Islet precursor cell (in vitro differentiated cells): ENCODE data around the gene MRPL2.
A peak's percentile ranks its signal among the peaks of the same experiment; 100 is the strongest.

Source experiments
- DNase-seq: peaks from one replicate; pipeline ENCODE4 v3.0.0-alpha.2; 2018

Gene MRPL2

GRCh38 chr6:43059168-43060033 lies at the start of gene MRPL2, which contains the start of gene KLC4:
Gene MRPL2 (minus strand): TSS chr6:43059434. CDS start chr6:43059381, 53 bp downstream.
Gene KLC4 (plus strand): TSS chr6:43059631. CDS start chr6:43061336, 1,705 bp downstream.
- peak; percentile 99 for DNase-seq

DNA sequence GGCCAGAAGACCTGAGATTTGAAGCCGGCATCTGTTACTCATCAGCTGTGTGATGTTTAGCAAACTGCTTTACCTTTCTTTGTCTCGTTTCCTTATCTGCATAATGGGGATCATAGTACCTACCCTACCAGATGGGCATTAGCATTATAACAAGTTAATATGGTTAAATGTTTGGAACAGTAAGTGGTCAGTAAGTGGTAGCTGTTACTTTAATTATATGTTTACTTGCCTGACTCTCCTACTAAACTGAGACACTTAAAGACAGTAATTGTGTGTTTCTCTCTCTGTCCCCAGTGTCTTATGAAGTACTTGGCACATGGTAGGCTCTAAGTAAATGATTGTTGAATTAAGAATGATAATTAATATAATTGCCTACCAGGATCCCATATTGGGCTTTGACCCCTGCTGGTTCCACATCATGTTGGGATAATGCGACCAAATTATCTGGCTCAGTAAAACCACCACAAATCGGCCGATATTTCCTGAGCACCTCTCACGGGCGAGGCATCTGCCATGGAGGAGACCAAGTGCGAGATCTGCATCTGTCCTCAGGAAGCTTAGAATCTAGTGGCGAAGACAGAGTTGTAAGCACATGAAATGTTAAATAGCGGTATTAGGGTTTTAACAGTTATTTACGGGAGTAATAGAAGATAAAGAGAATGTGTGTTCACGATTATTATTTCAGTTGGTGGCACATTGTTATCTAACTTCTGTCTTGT lies 48.3 kb upstream of the MRPL2 start:
- no peak for DNase-seq

DNA sequence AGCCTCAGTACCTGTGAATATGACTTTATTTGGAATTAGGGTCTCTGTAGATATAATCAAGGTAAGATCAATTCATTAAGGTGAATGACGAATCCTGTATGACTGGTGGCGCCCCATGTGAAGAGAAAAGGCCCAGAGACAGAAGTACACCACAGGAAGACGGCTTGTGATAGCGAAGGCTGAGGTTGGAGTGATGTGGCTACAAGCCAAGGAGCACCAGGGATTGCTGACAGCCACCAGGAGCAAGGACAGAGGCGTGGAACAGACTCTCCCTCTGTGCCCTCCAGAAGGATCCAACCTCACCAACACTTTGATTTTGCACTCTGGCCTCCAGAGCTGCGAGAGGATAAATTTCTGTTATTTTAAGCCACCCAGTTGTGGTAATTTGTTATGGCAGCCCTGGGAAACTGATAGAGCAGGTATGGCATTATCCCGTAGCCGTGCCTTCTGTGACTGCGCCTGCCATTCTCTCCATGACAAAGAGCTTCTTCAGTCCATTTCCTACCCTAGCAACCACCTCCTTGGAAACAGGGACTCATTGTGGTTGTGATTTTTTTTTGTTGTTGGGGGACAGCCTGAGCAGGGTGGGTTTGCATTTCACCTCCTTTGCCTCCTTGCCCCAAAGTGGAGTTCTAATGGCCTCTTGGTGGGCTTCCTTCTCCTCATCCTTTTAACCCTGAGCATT lies 46.4 kb upstream of the MRPL2 start:
- no peak for DNase-seq

DNA sequence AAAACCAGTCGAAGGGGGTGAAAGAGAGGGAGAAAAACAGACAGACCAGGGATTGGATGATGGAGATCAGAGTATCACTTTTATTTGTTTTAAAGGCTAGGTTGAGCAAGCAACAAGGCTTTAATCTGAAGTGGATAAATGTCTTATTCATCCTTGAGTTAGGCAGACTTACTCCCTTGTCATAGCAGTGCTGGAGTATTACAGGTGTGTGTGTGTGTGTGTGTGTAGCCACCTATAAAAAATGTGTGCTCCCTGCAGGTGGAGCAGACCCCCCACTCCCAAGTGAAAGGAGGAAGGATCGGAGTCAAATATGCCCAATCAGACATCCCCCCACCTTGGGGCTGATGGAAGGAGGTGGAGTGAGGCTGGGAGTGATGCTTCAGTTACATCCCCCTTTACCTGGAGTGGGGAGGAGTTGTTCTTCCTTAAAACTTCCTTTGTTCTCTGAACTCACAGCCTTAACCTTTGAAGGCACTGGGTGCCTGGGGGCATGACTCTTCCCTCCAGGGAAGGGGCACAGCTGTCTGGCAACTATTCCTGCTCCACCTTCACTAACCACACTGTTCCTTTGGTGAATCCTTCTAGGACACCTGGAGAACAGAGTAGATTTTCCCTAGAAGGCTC lies 44.1 kb upstream of the MRPL2 start:
- peak; percentile 92 for DNase-seq

DNA sequence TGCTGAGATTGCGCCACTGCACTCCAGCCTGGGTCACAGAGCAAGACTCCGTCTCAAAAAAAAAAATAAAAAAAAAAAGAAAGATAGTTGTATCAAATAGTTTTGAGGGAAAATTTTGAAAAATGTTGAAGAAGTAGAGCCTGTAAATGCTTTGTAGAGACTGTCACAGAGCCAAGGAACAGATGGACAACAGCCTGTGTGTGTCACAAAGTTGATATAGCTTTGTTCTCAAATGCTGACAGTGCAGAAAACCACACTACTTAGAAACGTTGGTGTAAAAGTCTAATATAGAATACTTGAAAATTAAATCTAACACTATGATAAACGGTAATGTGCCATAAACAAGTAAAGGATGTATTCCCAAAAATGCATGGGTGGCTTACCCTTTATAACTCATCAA lies 42.3 kb upstream of the MRPL2 start:
- no peak for DNase-seq

DNA sequence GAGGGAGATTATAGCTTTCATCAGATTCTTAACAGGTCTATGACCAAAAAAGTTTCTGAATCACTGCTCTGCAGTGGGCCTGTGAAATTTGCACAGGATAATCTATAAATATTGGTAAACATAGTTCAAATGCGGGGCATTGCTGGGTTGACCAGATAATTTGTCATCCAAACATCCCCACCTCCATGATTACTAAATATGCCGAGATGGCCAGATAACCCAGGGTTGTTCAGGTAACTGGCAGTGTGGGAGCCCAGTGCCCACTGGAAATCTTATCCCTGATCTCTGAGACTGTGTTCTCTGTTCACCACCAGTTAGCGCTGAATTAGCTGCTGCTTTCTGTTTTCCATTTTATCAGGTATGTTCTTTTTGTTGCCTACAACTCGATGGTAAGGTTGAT lies 38.3 kb upstream of the MRPL2 start:
- DNase-seq: no peak

- DNase-seq: no peak
Observed at GRCh38 chr6:43097098-43097489, 37.9 kb upstream of the MRPL2 start.

DNA sequence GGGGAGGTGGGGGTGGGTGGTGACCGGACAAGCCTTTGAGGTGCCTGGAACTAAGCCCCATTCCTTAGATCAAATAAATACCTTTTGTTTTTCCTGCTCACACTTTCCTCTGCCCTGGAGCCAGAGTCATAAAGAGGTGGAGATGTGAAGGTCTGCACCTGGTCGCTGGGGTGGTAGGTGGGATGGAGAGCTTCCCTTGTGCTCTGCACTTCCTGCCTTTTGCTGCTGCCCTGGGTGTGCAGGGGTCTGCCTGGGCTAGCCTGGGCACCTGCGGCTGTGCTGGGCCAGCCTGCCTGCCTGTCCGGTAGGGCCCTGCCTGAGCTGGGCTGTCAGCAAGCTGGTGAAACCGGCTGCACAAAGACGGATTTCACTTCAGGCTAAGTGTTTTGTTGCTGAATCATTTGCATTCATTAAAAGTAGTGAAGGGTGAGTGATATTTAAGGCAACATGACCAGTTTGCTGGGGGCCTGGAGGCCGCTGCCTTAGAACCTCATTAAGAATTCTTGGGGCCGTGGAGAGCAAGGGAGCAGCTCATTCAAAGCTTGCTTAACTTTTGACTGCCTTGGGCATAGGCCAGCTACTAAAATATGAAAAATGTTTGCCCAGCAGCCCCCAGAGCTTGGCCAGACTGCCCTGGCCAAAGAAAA lies 37.3 kb upstream of the MRPL2 start:
- peak; percentile 97 for DNase-seq

- no peak for DNase-seq
Observed at GRCh38 chr6:43095939-43096338, 36.7 kb upstream of the MRPL2 start.

DNA sequence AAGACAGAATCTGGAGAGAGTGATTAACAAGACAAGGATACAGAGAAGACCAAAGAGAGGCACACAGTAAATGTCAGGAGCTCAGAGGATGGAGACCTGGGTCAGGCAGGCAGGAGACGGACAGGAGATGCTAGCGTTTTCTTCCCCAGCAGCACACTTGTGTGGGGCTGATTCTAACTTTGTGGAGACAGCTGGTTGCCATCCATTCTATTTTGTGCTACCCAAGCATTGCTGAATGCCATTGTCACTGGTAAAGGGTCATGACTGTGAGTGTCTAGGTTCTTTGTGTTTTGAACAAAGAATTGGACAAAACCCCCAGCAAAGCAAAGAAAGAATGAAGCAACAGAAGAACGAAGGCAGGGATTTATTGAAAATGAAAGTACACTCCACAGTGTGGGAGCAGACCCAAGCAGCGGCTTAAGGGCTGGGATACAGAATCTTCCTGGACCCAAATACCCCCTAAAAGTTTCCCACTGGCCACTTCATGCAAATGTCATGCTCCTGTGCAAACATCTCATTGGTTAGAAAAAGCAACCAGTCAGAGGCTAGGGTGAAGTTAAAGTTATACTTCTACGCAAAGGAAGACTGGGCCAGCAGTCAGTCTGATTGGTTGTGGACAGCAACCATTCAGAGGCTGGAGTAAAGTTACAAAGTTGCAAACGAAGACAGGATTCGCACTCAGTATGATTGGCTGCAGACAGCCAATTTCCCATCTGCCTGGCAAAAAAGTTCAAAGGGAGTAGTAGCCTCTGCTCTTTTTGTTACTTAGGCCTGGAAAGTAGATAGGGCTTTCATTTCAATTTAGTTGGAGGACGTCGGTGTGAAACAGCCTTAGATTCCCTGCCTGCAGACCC lies 34.4 kb upstream of the MRPL2 start:
- peak; percentile 59 for DNase-seq

DNA sequence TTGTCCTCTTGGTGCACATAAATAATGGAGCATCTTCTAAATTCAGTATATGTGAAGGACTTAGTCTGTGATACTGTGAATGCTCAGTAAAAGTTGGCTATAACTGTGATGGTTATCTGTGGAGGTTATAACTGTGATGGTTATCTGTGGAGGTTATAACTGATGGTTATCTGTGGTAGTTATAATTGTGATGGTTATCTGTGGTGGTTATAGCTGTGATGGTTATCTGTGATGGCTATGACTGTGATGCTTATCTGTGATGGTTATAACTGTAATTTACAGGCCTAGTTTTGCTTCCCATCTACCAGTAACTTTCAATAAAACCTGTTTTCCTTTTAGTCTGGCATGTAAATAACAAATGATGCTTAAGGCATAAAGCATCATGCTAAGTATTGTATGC lies 33.4 kb upstream of the MRPL2 start:
- no peak for DNase-seq

DNA sequence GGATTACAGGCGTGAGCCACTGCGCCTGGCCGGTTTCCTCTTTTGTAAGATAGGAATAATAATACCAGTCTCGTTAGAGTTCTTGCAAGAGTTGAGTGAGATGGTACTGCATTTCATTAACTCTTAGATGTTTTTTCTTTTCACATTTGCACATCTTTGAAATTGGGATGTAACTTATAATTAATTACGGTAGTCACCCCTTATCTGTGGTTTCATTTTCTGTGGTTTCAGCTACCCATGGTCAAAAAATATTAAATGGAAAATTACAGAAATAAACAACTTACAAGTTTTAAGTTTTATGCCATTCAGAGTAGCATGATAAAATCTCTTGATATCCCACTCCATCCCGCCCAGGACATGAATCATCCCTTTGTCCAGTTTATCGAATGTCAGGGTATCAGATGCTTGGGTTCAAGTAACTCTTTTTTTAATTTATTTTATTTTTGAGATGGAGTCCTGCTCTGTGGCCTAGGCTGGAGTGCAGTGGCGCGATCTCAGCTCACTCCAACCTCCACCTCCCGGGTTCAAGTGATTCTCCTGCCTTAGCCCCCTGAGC lies 32.3 kb upstream of the MRPL2 start:
- no peak for DNase-seq

DNA sequence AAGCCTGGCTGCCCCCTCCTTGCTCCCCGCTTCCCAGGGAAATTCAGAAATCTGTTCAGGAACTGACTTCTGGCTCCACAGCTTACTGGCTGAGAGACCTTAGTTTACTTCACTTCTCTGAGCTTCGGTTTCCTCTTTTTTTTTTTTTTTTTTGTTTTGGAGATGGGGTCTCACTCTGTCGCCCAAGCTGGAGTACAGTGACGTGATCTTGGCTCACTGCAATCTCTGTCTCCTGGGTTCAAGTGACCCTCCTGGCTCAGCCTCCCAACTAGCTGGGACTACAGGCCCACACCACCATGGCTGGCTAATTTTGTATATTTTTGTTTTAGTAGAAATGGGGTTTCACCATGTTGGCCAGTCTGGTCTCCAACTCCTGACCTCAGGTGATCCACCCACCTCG lies 31.8 kb upstream of the MRPL2 start:
- DNase-seq: no peak

- peak; percentile 64 for DNase-seq
Observed at GRCh38 chr6:43090559-43090956, 31.3 kb upstream of the MRPL2 start.

- peak; percentile 80 for DNase-seq
Observed at GRCh38 chr6:43089874-43090558, 30.8 kb upstream of the MRPL2 start.

GRCh38 chr6:43089467-43089866 lies 30.2 kb upstream of the MRPL2 start:
- no peak for DNase-seq

DNA sequence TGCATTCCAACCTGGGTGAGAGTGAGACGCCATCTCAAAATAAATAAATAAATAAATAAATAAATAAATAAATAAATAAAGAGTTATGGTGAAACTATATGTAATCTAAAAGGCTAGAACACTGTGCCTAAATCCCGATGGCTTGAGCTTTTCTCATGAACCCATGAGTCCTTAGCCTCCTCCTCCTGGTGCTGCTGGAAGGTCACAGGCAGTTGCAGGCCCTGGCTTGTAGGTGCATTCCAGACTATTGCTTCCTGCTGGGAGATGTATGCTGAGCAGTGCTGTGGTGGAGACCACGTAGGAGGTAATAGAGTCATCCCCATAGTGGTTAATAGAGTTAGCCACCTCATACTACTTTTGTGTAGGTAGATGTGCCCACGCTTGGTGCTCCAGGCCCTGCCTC lies 29.4 kb upstream of the MRPL2 start:
- peak; percentile 65 for DNase-seq

DNA sequence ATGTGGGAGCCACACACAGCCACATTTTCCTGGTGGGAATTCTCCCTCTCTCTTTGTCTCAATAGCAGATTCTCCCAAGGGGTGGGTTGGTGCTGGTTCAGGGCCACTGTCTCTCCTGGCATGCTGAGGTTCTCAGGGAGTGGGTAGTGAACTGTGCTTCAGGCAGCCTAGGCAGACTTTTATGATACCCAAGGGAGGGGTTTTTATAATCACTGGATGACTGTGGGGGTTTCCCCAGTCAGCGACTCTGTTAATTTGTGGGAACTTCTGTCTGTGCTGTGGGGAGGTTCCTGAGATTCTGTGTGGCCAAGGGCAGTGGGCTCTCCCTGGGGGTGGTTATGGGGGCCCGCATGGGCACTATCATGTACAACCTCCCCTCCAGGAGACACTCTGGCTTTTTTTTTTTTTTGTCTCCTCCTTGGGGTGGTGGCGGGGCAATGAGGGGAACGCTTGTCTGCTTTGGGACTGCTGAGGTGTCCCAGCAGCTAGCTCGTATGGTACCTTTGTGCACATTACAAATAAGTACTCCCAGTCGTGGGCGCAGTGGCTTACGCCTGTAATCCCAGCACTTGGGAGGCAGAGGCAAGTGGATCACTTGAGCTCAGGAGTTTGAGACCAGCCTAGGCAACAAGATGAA lies 26.9 kb upstream of the MRPL2 start:
- no peak for DNase-seq

DNA sequence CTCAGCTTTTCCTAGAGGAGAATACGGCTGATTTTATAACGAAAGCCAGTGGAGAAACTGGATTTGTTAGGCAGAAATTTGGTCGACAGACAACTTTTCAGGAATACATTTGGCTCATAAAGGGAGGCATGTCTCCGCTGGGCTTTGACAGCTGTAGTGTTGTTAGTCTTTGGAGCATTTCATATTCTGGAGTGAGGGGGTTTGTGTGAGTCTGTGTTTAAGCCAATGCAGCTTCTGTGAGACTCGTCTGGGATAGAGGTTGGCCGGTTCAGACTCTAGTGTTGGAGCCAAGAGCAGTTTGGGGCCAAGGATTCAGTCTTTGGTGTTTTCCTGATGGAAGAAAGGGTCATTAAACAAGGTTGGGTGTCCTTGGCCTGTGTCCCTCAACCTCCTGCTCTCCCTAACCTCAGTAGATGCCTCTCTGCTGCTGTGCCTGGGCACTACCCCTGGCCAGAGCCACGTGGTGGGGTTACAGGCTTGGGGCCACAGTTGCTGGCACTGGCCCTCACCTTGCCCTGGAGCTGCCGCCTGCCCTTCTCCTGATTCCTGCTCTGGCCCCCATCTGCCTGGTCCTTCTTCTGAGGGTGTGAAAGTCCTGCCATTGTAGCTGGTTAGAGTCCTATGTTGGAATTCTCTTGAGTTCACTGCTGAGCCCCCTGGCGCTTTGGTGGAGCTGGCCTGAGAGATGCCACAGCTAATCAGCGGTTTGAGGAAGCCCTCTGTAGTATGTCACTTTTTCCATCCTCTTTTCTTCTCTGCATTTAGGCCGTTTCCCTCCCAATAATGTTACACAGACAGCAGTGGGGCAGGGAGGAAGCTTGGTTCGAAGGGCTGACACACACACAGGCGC lies 23.8 kb upstream of the MRPL2 start:
- no peak for DNase-seq
